Measurements from ENCODE around the gene NKX1-2.

NKX1-2 gene

DNA sequence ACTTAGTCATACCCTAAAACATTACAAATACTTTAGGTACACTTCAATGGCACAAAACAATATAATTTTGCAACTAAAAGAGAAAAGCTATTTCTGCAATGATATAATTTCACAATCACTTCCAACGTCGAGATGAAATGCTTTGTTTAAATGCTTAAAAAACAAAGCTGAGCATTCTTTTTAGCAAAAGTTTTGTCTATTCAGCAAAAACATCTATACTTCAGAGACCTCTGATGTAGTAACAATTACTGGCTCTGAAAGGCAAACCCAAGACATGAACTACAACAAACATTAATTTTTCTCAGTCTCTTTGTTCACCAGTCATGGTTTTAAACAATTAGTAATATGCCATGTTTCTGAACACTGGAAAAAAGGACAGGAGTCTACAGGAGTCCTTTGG is 47.6 kb downstream of the NKX1-2 start:
- Histone ChIP-seq H3K23ac (ENCODE audit: low read depth, low read length, poor library complexity) (no peak overlapping the region), H3K9me3 (replicated peaks in 1 of 2; ENCODE audit: control insufficient read depth in 2 of 2, insufficient read depth in 1 of 2, low read depth in 1 of 2, low read length in 2 of 2) (no peaks in the 10 kb centered on the region), H3K36me3 (replicated peaks in 1 of 2; ENCODE audit: control insufficient read depth in 2 of 2, insufficient read depth in 2 of 2, low read length in 2 of 2) (peaks cover 9 to 80% of the 10 kb centered on the region in 2 donors), H2AFZ (ENCODE audit: low read length) (no peak overlapping the region), H3K4me1 (ENCODE audit: control insufficient read depth in 2 of 2, insufficient read depth in 1 of 2, low read depth in 1 of 2, low read length in 2 of 2) (no peaks in the 10 kb centered on the region), H3K18ac (ENCODE audit: low read length) (no peak overlapping the region), H3K4me2 (ENCODE audit: insufficient read depth, low read length, poor library complexity, severe bottlenecking) (no peak overlapping the region), H3K27ac (replicated peaks; ENCODE audit: low read length) (no peak overlapping the region), H3K14ac (ENCODE audit: low read length) (no peak overlapping the region), H2BK5ac (ENCODE audit: low read length) (no peak overlapping the region), H3K9ac (ENCODE audit: low read depth, low read length, poor library complexity) (no peak overlapping the region), H2BK12ac (ENCODE audit: low read length) (no peak overlapping the region), H3K27me3 (ENCODE audit: control insufficient read depth in 3 of 3, insufficient read depth in 3 of 3, low read depth in 1 of 3, low read length in 3 of 3) (no peaks in the 10 kb centered on the region), H4K91ac (ENCODE audit: low read depth, low read length, poor library complexity) (no peak overlapping the region), H2BK120ac (ENCODE audit: low read depth, low read length) (no peak overlapping the region), H3K4me3 (ENCODE audit: low read length in 2 of 2) (no peak overlapping the region), H2BK15ac (ENCODE audit: low read length) (no peak overlapping the region), H3K79me1 (ENCODE audit: low read depth, low read length) (no peaks in the 10 kb centered on the region), H4K8ac (ENCODE audit: low read depth, low read length) (no peak overlapping the region), H2AK5ac (ENCODE audit: low read depth, low read length) (no peak overlapping the region), H3K4ac (ENCODE audit: low read length) (no peak overlapping the region)
- no CpG with 5 or more reads among the region's 2 CpGs for WGBS, 2 donors (ENCODE audit: extremely low coverage in 2 of 2, insufficient read length in 2 of 2, insufficient replicate concordance in 1 of 2)
- no peak for DNase-seq (ENCODE audit: low spot score)

DNA sequence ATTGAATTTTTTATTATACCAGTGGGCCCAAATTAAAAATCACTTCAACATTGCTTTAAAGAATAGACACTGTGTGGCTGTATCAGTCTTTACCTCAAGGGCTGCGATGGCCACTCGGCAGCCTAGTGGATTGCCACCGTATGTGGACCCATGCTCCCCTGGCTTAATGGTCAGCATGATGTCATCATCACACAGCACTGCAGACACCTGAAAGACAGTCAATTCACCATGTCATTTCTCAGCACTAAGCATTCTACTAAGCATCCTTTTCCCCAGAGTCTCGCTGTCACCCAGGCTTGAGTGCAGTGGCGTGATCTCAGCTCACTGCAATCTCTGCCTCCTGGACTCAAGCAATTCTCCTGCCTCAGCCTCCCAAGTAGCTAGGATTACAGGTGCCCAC is 48.2 kb downstream of the NKX1-2 start:
- no peak overlapping the region for H2BK5ac ChIP-seq (ENCODE audit: low read length)
- no peaks in the 10 kb centered on the region for H3K27me3 ChIP-seq (ENCODE audit: control insufficient read depth in 3 of 3, insufficient read depth in 3 of 3, low read depth in 1 of 3, low read length in 3 of 3)
- H3K23ac ChIP-seq (ENCODE audit: low read depth, low read length, poor library complexity): no peak overlapping the region
- H2BK120ac ChIP-seq (ENCODE audit: low read depth, low read length): no peak overlapping the region
- no peak for DNase-seq (ENCODE audit: low spot score)
- H3K4me3 ChIP-seq (ENCODE audit: low read length in 2 of 2): no peak overlapping the region
- no peak overlapping the region for H3K9ac ChIP-seq (ENCODE audit: low read depth, low read length, poor library complexity)
- H3K14ac ChIP-seq (ENCODE audit: low read length): no peak overlapping the region
- H2AFZ ChIP-seq (ENCODE audit: low read length): no peak overlapping the region
- H3K4ac ChIP-seq (ENCODE audit: low read length): no peak overlapping the region
- H2BK12ac ChIP-seq (ENCODE audit: low read length): no peak overlapping the region
- no CpG with 5 or more reads among the region's 5 CpGs for WGBS, 2 donors (ENCODE audit: extremely low coverage in 2 of 2, insufficient read length in 2 of 2, insufficient replicate concordance in 1 of 2)
- no peaks in the 10 kb centered on the region for H3K79me1 ChIP-seq (ENCODE audit: low read depth, low read length)
- H3K4me2 ChIP-seq (ENCODE audit: insufficient read depth, low read length, poor library complexity, severe bottlenecking): no peak overlapping the region
- H3K18ac ChIP-seq (ENCODE audit: low read length): no peak overlapping the region
- H2BK15ac ChIP-seq (ENCODE audit: low read length): no peak overlapping the region
- no peak overlapping the region for H4K8ac ChIP-seq (ENCODE audit: low read depth, low read length)
- no peak overlapping the region for H3K27ac ChIP-seq (replicated peaks; ENCODE audit: low read length)
- no peaks in the 10 kb centered on the region for H3K9me3 ChIP-seq (replicated peaks in 1 of 2; ENCODE audit: control insufficient read depth in 2 of 2, insufficient read depth in 1 of 2, low read depth in 1 of 2, low read length in 2 of 2)
- H3K4me1 ChIP-seq (ENCODE audit: control insufficient read depth in 2 of 2, insufficient read depth in 1 of 2, low read depth in 1 of 2, low read length in 2 of 2): no peaks in the 10 kb centered on the region
- no peak overlapping the region for H4K91ac ChIP-seq (ENCODE audit: low read depth, low read length, poor library complexity)
- no peak overlapping the region for H2AK5ac ChIP-seq (ENCODE audit: low read depth, low read length)
- peaks cover 9 to 79% of the 10 kb centered on the region in 2 donors for H3K36me3 ChIP-seq (replicated peaks in 1 of 2; ENCODE audit: control insufficient read depth in 2 of 2, insufficient read depth in 2 of 2, low read length in 2 of 2)

All from neuronal stem cell (in vitro differentiated cells).